ENCODE results near the gene PASD1.

GRCh38 chrX:151711787-151712186 lies 148.3 kb downstream of the PASD1 start:
- TF ChIP-seq TAF1 (IDR thresholded peaks at IDR 0.05; ENCODE audit: borderline replicate concordance, insufficient read depth, low read length): no peak
- no peak for TF ChIP-seq SIN3A (IDR thresholded peaks at IDR 0.05; ENCODE audit: borderline replicate concordance, insufficient read depth, low read length)
- TF ChIP-seq POLR2AphosphoS5 (IDR thresholded peaks at IDR 0.05; ENCODE audit: low read depth, low read length): no peak
- TF ChIP-seq, protein P1, sequence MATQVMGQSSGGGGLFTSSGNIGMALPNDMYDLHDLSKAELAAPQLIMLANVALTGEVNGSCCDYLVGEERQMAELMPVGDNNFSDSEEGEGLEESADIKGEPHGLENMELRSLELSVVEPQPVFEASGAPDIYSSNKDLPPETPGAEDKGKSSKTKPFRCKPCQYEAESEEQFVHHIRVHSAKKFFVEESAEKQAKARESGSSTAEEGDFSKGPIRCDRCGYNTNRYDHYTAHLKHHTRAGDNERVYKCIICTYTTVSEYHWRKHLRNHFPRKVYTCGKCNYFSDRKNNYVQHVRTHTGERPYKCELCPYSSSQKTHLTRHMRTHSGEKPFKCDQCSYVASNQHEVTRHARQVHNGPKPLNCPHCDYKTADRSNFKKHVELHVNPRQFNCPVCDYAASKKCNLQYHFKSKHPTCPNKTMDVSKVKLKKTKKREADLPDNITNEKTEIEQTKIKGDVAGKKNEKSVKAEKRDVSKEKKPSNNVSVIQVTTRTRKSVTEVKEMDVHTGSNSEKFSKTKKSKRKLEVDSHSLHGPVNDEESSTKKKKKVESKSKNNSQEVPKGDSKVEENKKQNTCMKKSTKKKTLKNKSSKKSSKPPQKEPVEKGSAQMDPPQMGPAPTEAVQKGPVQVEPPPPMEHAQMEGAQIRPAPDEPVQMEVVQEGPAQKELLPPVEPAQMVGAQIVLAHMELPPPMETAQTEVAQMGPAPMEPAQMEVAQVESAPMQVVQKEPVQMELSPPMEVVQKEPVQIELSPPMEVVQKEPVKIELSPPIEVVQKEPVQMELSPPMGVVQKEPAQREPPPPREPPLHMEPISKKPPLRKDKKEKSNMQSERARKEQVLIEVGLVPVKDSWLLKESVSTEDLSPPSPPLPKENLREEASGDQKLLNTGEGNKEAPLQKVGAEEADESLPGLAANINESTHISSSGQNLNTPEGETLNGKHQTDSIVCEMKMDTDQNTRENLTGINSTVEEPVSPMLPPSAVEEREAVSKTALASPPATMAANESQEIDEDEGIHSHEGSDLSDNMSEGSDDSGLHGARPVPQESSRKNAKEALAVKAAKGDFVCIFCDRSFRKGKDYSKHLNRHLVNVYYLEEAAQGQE (IDR thresholded peaks at IDR 0.05; ENCODE audit: insufficient read depth in 1 of 2, low read depth in 2 of 2, low read length in 2 of 2): no peak
